DMS153 treated with DMSO at 0.1 percent for 48 hours (cell line): Measurements from ENCODE around the gene PDSS2.
"Not testable (repeated sequence)": the region's sequence is repeated elsewhere in the genome, so short reads cannot be mapped to it uniquely, and the experiment has no call there.

Experiments
- DNase-seq: peaks from one replicate; lab custom pipeline; 2025; ENCODE audit not compliant: unreplicated experiment; lab: John Stamatoyannopoulos, UW

Gene PDSS2

GRCh38 chr6:107475826-107476225, 16.5 kb upstream of the PDSS2 start:
- not testable (repeated sequence) for DNase-seq

GRCh38 chr6:107475360-107475759, 16.0 kb upstream of the PDSS2 start:
- DNase-seq, result not testable (repeated sequence)

- DNase-seq, result no peak
Measured at GRCh38 chr6:107473660-107474059, 14.3 kb upstream of the PDSS2 start.

- no peak for DNase-seq
Measured at GRCh38 chr6:107470364-107470763, 11.0 kb upstream of the PDSS2 start.

- DNase-seq, result no peak
Measured at GRCh38 chr6:107466062-107466461, 6.7 kb upstream of the PDSS2 start.

GRCh38 chr6:107460083-107460631, 793 bp upstream of the PDSS2 start:
- no peak for DNase-seq

GRCh38 chr6:107458672-107459282, 587 bp downstream of the PDSS2 start:
- no peak for DNase-seq

- DNase-seq, result no peak
Measured at GRCh38 chr6:107448776-107449175, 10.6 kb downstream of the PDSS2 start.

- DNase-seq, result no peak
Measured at GRCh38 chr6:107447663-107448216, 11.6 kb downstream of the PDSS2 start.

- no peak for DNase-seq
Measured at GRCh38 chr6:107444277-107444676, 15.1 kb downstream of the PDSS2 start.

GRCh38 chr6:107443608-107444267, 15.6 kb downstream of the PDSS2 start:
- no peak for DNase-seq

GRCh38 chr6:107442938-107443607, 16.3 kb downstream of the PDSS2 start:
- DNase-seq, result no peak

- DNase-seq, result no peak
Measured at GRCh38 chr6:107441682-107442081, 17.7 kb downstream of the PDSS2 start.

GRCh38 chr6:107440936-107441335, 18.4 kb downstream of the PDSS2 start:
- DNase-seq, result no peak

GRCh38 chr6:107439406-107439805, 20.0 kb downstream of the PDSS2 start:
- no peak for DNase-seq

GRCh38 chr6:107437691-107438090, 21.7 kb downstream of the PDSS2 start:
- DNase-seq, result no peak

- DNase-seq, result no peak
Measured at GRCh38 chr6:107436881-107437280, 22.5 kb downstream of the PDSS2 start.

- no peak for DNase-seq
Measured at GRCh38 chr6:107435798-107436197, 23.6 kb downstream of the PDSS2 start.

- DNase-seq, result no peak
Measured at GRCh38 chr6:107434812-107435211, 24.6 kb downstream of the PDSS2 start.

GRCh38 chr6:107425951-107426350, 33.4 kb downstream of the PDSS2 start:
- not testable (repeated sequence) for DNase-seq

GRCh38 chr6:107423474-107423990, 35.8 kb downstream of the PDSS2 start:
- no peak for DNase-seq
